Measurements from ENCODE around the gene CCSER1.
"Not testable (repeated sequence)": the region's sequence is repeated elsewhere in the genome, so short reads cannot be mapped to it uniquely, and the experiment has no call there.

The CCSER1 gene

DNA sequence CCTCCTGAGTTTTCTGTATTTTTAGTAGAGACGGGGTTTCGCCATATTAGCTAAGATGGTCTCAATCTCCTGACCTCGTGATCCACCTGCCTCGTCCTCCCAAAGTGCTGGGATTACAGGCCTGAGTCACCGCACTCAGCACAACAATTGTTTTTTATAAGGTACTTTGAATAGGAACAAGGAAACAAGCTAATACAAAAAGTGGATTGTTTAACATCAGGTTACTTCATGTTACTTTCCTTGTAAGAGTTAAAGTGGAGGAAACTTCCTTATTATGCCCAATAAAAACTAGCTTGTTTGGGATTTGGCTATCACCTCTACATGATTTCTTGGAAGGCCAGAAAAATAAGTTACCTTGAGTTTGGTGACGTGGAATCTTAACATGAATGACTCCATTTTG lies 698.7 kb downstream of the CCSER1 start:
- POLR2A ChIA-PET: no interaction called here
- no peak overlapping the region for H3K4me3 ChIP-seq (ENCODE audit: low read depth, low read length)
- no peak for DNase-seq (ENCODE audit: low read depth, low spot score)
- CTCF ChIA-PET: no interaction called here
- TF ChIP-seq, protein P1, sequence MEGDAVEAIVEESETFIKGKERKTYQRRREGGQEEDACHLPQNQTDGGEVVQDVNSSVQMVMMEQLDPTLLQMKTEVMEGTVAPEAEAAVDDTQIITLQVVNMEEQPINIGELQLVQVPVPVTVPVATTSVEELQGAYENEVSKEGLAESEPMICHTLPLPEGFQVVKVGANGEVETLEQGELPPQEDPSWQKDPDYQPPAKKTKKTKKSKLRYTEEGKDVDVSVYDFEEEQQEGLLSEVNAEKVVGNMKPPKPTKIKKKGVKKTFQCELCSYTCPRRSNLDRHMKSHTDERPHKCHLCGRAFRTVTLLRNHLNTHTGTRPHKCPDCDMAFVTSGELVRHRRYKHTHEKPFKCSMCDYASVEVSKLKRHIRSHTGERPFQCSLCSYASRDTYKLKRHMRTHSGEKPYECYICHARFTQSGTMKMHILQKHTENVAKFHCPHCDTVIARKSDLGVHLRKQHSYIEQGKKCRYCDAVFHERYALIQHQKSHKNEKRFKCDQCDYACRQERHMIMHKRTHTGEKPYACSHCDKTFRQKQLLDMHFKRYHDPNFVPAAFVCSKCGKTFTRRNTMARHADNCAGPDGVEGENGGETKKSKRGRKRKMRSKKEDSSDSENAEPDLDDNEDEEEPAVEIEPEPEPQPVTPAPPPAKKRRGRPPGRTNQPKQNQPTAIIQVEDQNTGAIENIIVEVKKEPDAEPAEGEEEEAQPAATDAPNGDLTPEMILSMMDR (IDR thresholded peaks at IDR 0.05; ENCODE audit: insufficient read depth, low read length, missing control alignments): no peak

DNA sequence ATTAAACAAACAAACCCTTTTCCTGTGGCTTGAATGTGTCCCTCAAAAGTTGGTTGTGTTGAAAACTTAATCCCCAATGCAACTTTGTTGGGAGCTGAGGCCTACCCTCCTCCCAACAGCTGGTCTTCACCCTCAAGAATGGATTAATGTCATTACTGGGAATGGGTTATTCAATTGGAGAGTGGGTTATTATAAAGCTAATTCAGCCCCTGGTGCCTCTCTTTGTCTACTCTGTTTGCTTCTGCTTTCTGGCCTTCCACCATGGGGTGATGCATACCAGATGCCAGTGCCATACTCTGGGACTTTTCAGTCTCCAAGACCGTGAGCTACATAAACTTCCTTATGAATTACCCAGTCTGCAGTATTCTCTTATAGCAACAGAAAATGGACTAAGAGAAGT lies 706.5 kb downstream of the CCSER1 start:
- DNase-seq (ENCODE audit: low read depth, low spot score): no peak
- no peak overlapping the region for H3K4me3 ChIP-seq (ENCODE audit: low read depth, low read length)
- TF ChIP-seq, protein P1 (IDR thresholded peaks at IDR 0.05; ENCODE audit: insufficient read depth, low read length, missing control alignments): no peak
- POLR2A ChIA-PET: no interaction called here
- CTCF ChIA-PET: no interaction called here

DNA sequence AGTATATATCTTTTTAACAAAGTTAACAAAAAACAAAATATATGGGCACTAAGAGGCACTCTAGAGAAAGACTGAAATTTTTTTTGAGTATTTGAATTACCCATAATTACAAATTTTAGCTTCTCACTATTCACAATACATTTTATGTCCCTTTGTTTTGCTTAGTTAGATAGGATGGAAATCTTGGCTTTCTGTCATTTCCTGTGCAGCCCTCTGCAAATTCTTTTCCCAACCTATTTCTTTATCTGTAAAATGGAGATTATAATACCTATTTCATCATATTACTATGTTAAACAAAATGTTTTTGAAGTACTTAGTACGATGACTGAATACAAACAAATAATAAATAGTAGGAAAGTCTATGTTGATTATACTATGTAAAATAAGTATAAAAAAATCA lies 710.0 kb downstream of the CCSER1 start:
- CTCF ChIA-PET: no interaction called here
- DNase-seq (ENCODE audit: low read depth, low spot score): no peak
- TF ChIP-seq, protein P1 (IDR thresholded peaks at IDR 0.05; ENCODE audit: insufficient read depth, low read length, missing control alignments): no peak

DNA sequence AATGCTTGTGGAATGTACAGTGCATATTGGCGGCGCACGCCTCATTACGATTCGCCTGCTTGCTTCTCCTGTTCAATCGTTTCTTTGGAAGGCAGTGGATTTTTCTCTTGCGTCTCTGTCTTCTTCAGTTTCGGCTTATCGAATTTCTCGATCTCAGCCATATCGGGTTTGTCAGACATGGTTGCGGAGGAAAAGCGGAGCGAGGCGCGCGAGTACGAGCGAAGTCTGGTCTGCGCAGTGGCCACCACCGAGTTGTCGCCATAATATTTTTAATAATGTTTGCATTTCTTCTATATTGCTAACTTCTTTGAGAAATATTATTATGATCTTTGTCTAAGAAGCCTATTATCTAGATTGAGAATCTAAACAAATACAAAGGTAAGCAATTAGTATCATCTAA lies 711.7 kb downstream of the CCSER1 start:
- POLR2A ChIA-PET; CTCF ChIA-PET; H3K4me3 ChIP-seq (ENCODE audit: low read depth, low read length); DNase-seq (ENCODE audit: low read depth, low spot score): not testable (repeated sequence)

More for the DNA sequence above, 710.0 kb downstream of the CCSER1 start:
- H3K4me3 ChIP-seq (ENCODE audit: low read depth, low read length): no peak overlapping the region
- POLR2A ChIA-PET: no interaction called here

DNA sequence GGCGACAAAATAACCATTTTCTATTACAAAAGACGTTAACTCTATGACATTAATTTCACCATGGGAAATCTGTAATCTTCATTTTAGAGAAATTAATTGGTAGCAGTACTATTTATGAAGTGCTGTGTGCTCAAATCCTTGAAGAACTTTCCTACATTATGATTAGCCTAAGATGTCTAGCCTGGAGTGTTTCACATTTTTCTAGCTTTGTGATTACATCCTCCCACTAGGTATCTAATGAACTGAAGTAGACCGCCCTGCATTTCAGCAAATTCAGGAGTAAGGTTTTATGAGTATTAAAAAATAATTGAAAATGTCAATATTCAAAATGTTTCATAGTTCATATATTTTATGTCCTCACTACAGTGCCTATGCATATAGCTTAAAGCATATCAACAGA lies 713.1 kb downstream of the CCSER1 start:
- ChIA-PET POLR2A (no interaction called here), CTCF (no interaction called here)
- TF ChIP-seq, protein P1 (IDR thresholded peaks at IDR 0.05; ENCODE audit: insufficient read depth, low read length, missing control alignments): no peak
- H3K4me3 ChIP-seq (ENCODE audit: low read depth, low read length): no peak overlapping the region
- DNase-seq (ENCODE audit: low read depth, low spot score): no peak

DNA sequence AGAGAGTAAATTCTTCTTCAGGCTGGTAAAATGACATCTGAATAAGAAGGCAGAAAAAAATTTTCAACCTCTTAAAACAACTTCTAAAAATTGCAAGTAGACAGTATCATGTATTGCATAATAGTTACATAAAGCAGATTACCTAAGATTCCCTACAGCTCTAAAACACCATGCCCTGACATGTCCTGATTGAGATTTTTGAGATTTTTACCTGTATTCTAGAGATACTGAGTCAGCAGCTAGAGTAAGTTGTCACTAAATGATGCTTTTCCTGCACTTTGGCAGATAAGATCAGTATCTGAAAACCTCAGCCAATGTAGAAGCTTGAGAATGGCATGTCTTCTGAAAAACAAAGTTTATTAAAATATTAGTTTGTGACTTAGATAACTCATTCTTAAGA lies 713.6 kb downstream of the CCSER1 start:
- CTCF ChIA-PET: no interaction called here
- no peak for DNase-seq (ENCODE audit: low read depth, low spot score)
- POLR2A ChIA-PET: no interaction called here

DNA sequence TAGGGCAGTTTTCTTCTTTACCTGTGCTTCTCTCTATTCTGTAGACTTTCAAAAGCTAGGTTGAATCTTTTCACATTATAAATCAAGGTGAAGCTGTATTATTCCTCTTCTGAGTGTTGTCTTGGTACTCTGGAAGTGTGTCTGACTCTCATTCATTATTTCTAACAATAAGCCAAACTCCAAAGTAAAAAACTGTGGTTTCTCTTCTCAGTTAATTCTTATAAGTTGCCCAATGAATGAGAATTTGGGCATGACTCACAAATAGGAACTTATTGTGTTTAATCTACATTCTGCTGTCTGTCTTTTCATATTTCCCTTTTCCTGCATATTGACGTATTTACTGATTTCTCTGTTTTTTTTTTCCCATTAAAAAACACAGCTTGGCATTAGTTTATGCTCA lies 714.5 kb downstream of the CCSER1 start:
- CTCF ChIA-PET: no interaction called here
- POLR2A ChIA-PET: no interaction called here
- TF ChIP-seq, protein P1 (IDR thresholded peaks at IDR 0.05; ENCODE audit: insufficient read depth, low read length, missing control alignments): no peak
- no peak overlapping the region for H3K4me3 ChIP-seq (ENCODE audit: low read depth, low read length)
- DNase-seq (ENCODE audit: low read depth, low spot score): no peak

More for the DNA sequence above, 713.6 kb downstream of the CCSER1 start:
- TF ChIP-seq, protein P1 (IDR thresholded peaks at IDR 0.05; ENCODE audit: insufficient read depth, low read length, missing control alignments): no peak
- H3K4me3 ChIP-seq (ENCODE audit: low read depth, low read length): no peak overlapping the region

All from AG04449 (cell line).